ENCODE measurements around the gene BARHL1.

Gene BARHL1

GRCh38 chr9:132587592-132587955 is 5.2 kb downstream of the BARHL1 start:
- DNase-seq (ENCODE audit: low read depth): no peak

- no peak for DNase-seq (ENCODE audit: low read depth)
These were observed 5.7 kb downstream of the BARHL1 start for GRCh38 chr9:132588098-132588497.

- no peak for DNase-seq (ENCODE audit: low read depth)
These were observed 6.2 kb downstream of the BARHL1 start for GRCh38 chr9:132588501-132589147.

GRCh38 chr9:132589148-132590036 is 7.0 kb downstream of the BARHL1 start:
- DNase-seq (ENCODE audit: low read depth): no peak

GRCh38 chr9:132590037-132590317 is 7.6 kb downstream of the BARHL1 start:
- no peak for DNase-seq (ENCODE audit: low read depth)

- no peak for DNase-seq (ENCODE audit: low read depth)
These were observed 8.1 kb downstream of the BARHL1 start for GRCh38 chr9:132590318-132591182.

- DNase-seq (ENCODE audit: low read depth): no peak
These were observed 8.8 kb downstream of the BARHL1 start for GRCh38 chr9:132591244-132591643.

GRCh38 chr9:132591751-132592314 is 9.4 kb downstream of the BARHL1 start:
- DNase-seq (ENCODE audit: low read depth): no peak

- no peak for DNase-seq (ENCODE audit: low read depth)
These were observed 10.0 kb downstream of the BARHL1 start for GRCh38 chr9:132592451-132592850.

- DNase-seq (ENCODE audit: low read depth): no peak
These were observed 12.0 kb downstream of the BARHL1 start for GRCh38 chr9:132594412-132594811.

GRCh38 chr9:132595319-132595718 is 12.9 kb downstream of the BARHL1 start:
- DNase-seq (ENCODE audit: low read depth): no peak

- DNase-seq (ENCODE audit: low read depth): no peak
These were observed 13.8 kb downstream of the BARHL1 start for GRCh38 chr9:132596200-132596599.

GRCh38 chr9:132597073-132597775 is 14.8 kb downstream of the BARHL1 start:
- DNase-seq (ENCODE audit: low read depth): no peak

- DNase-seq (ENCODE audit: low read depth): no peak
These were observed 18.0 kb downstream of the BARHL1 start for GRCh38 chr9:132600326-132600984.

GRCh38 chr9:132602207-132602606 is 19.8 kb downstream of the BARHL1 start:
- DNase-seq (ENCODE audit: low read depth): no peak

- DNase-seq (ENCODE audit: low read depth): no peak
These were observed 23.0 kb downstream of the BARHL1 start for GRCh38 chr9:132605387-132605786.

- DNase-seq (ENCODE audit: low read depth): no peak
These were observed 23.7 kb downstream of the BARHL1 start for GRCh38 chr9:132606066-132606465.

- no peak for DNase-seq (ENCODE audit: low read depth)
These were observed 26.8 kb downstream of the BARHL1 start for GRCh38 chr9:132609184-132609583.

- DNase-seq (ENCODE audit: low read depth): no peak
These were observed 27.4 kb downstream of the BARHL1 start for GRCh38 chr9:132609829-132610228.

- DNase-seq (ENCODE audit: low read depth): no peak
These were observed 28.3 kb downstream of the BARHL1 start for GRCh38 chr9:132610661-132611060.

GRCh38 chr9:132614324-132614723 is 31.9 kb downstream of the BARHL1 start:
- DNase-seq (ENCODE audit: low read depth): no peak
